ENCODE data around the gene TAF13.

- TF ChIP-seq RBM14 (IDR thresholded peaks at IDR 0.05; ENCODE audit: borderline replicate concordance, insufficient read depth, low read depth, low read length) = no peak
- TF ChIP-seq CTCF (IDR thresholded peaks at IDR 0.05 in 2 of 3, conservative IDR thresholded peaks at IDR 0.05 in 1 of 3; ENCODE audit: insufficient read depth in 2 of 3, low read depth in 1 of 3, low read length in 3 of 3) = no peak
- TF ChIP-seq ZBTB1 (CRISPR knock-in tag; IDR thresholded peaks at IDR 0.05; ENCODE audit: borderline replicate concordance, low read depth) = no peak
- no peak for TF ChIP-seq BMI1 (IDR thresholded peaks at IDR 0.05; ENCODE audit: low read length)
- 0 out of 2 replicates have a peak, but pooled peaks have one; percentile 40 for TF ChIP-seq SMARCA4 (IDR thresholded peaks at IDR 0.05)
- no peak for TF ChIP-seq MECOM (CRISPR knock-in tag; IDR thresholded peaks at IDR 0.05)
- TF ChIP-seq ELF4 (CRISPR knock-in tag; IDR thresholded peaks at IDR 0.05) = no peak
- no peak for TF ChIP-seq E2F4 (CRISPR knock-in tag; IDR thresholded peaks at IDR 0.05; ENCODE audit: low read depth)
- TF ChIP-seq SIN3B (IDR thresholded peaks at IDR 0.05; ENCODE audit: low read depth) = no peak
- no peak for TF ChIP-seq ZNF398 (CRISPR knock-in tag; IDR thresholded peaks at IDR 0.05)
- TF ChIP-seq ZNF274 (IDR thresholded peaks at IDR 0.05; ENCODE audit: borderline replicate concordance, low read depth, low read length) = no peak
- TF ChIP-seq SP2 (IDR thresholded peaks at IDR 0.05; ENCODE audit: extremely low read depth, low read depth, low read length, poor library complexity, severe bottlenecking) = no peak
Measured at GRCh38 chr1:109084563-109085517, 9.0 kb upstream of the TAF13 start.
